ENCODE measurements around the gene ST3GAL3. TPM values are rescaled to one million over a fixed set of nuclear protein-coding genes. Genes with fewer than 3 reads are reported as not detected.

The ST3GAL3 gene
- total RNA-seq, 1 donor from 2014 or later = 20.5 TPM

- H3K27me3 ChIP-seq = no peaks in the 10 kb centered on the region
- no peaks in the 10 kb centered on the region for H3K36me3 ChIP-seq
- ATAC-seq = no peak
- no peak for TF ChIP-seq CTCF (IDR thresholded peaks at IDR 0.05)
- intact Hi-C loops (cut with DNase I) = loop anchor here (5.0 kb wide), 1 partner anchor 169 kb away; no protein-coding TSS in a partner anchor
- H3K27ac ChIP-seq = no peak overlapping the region
- DNase-seq = no peak
- no peaks in the 10 kb centered on the region for H3K4me1 ChIP-seq
- H3K9me3 ChIP-seq = no peaks in the 10 kb centered on the region
- H3K4me3 ChIP-seq = no peak overlapping the region
Measured at GRCh38 chr1:43768168-43768567, 60.8 kb downstream of the ST3GAL3 start.

- ATAC-seq = no peak
- Histone ChIP-seq H3K27ac (no peak overlapping the region), H3K9me3 (no peaks in the 10 kb centered on the region), H3K4me1 (no peaks in the 10 kb centered on the region), H3K36me3 (no peaks in the 10 kb centered on the region), H3K27me3 (no peaks in the 10 kb centered on the region), H3K4me3 (no peak overlapping the region)
- intact Hi-C loops (cut with DNase I) = loop anchor here (5.0 kb wide), 1 partner anchor 168 kb away; no protein-coding TSS in a partner anchor
- no peak for DNase-seq
- TF ChIP-seq CTCF (IDR thresholded peaks at IDR 0.05) = no peak
Measured at GRCh38 chr1:43769350-43769908, 62.1 kb downstream of the ST3GAL3 start.

GRCh38 chr1:43770111-43770510, 62.8 kb downstream of the ST3GAL3 start:
- ATAC-seq (no peak), DNase-seq (no peak)
- intact Hi-C loops (cut with DNase I) = no loop called here
- no peaks in the 10 kb centered on the region for H3K36me3 ChIP-seq
- no peaks in the 10 kb centered on the region for H3K9me3 ChIP-seq
- no peaks in the 10 kb centered on the region for H3K4me1 ChIP-seq
- no peaks in the 10 kb centered on the region for H3K27me3 ChIP-seq
- no peak overlapping the region for H3K4me3 ChIP-seq
- no peak overlapping the region for H3K27ac ChIP-seq
- no peak for TF ChIP-seq CTCF (IDR thresholded peaks at IDR 0.05)

- TF ChIP-seq CTCF (IDR thresholded peaks at IDR 0.05) = no peak
- Histone ChIP-seq H3K4me1 (no peaks in the 10 kb centered on the region), H3K36me3 (no peaks in the 10 kb centered on the region), H3K27ac (no peak overlapping the region), H3K9me3 (no peaks in the 10 kb centered on the region), H3K4me3 (no peak overlapping the region), H3K27me3 (no peaks in the 10 kb centered on the region)
- no peak for DNase-seq
- ATAC-seq = no peak
- intact Hi-C loops (cut with DNase I) = no loop called here
Measured at GRCh38 chr1:43772978-43773377, 65.6 kb downstream of the ST3GAL3 start.

- H3K27me3 ChIP-seq = no peaks in the 10 kb centered on the region
- intact Hi-C loops (cut with DNase I) = no loop called here
- H3K4me1 ChIP-seq = no peaks in the 10 kb centered on the region
- H3K4me3 ChIP-seq = no peak overlapping the region
- no peaks in the 10 kb centered on the region for H3K9me3 ChIP-seq
- no peak for ATAC-seq
- H3K27ac ChIP-seq = no peak overlapping the region
- no peaks in the 10 kb centered on the region for H3K36me3 ChIP-seq
- no peak for DNase-seq
- TF ChIP-seq CTCF (IDR thresholded peaks at IDR 0.05) = no peak
Measured at GRCh38 chr1:43773821-43774220, 66.5 kb downstream of the ST3GAL3 start.

GRCh38 chr1:43774359-43774758, 67.0 kb downstream of the ST3GAL3 start:
- Histone ChIP-seq H3K36me3 (no peaks in the 10 kb centered on the region), H3K27me3 (no peaks in the 10 kb centered on the region), H3K27ac (no peak overlapping the region), H3K9me3 (no peaks in the 10 kb centered on the region), H3K4me1 (no peaks in the 10 kb centered on the region), H3K4me3 (no peak overlapping the region)
- TF ChIP-seq CTCF (IDR thresholded peaks at IDR 0.05) = no peak
- DNase-seq (no peak), ATAC-seq (no peak)
- intact Hi-C loops (cut with DNase I) = no loop called here

All from upper lobe of right lung (tissue), 1 donor.